Tibial nerve (tissue), 4 donors: ENCODE data around the gene HSPA4L. TPM values are rescaled to one million over a fixed set of nuclear protein-coding genes. Genes with fewer than 3 reads are reported as not detected.

Experiments used
- DNase-seq, 2 donors: peaks; one replicate each; pipeline ENCODE4 v3.0.0-alpha.2; 2019; ENCODE audit warnings: low spot score in 2 of 2
- H3K27ac ChIP-seq, 4 donors: fragments of 200-600 bp; sonication (generic) in 3 of 4; one replicate each; pipeline ENCODE4 v1.5.1; 2017 to 2019; ENCODE audit warnings: mild to moderate bottlenecking in 1 of 4
- H3K27me3 ChIP-seq, 2 donors: fragments of 200-600 bp; sonication (generic) in 1 of 2; one replicate each; pipeline versions ENCODE4 v1.5.1 to v1.6.0; 2017 to 2019
- H3K36me3 ChIP-seq, 3 donors: fragments of 200-600 bp; sonication (generic); one replicate each; pipeline ENCODE4 v1.5.1; 2018 to 2019
- H3K4me1 ChIP-seq, 4 donors: fragments of 200-600 bp; sonication (generic) in 3 of 4; one replicate each; pipeline ENCODE4 v1.5.1; 2017 to 2019
- H3K4me3 ChIP-seq, 4 donors: fragments of 200-600 bp; sonication (generic) in 3 of 4; one replicate each; pipeline ENCODE4 v1.5.1; 2017 to 2019; ENCODE audit warnings: mild to moderate bottlenecking in 1 of 4, moderate library complexity in 1 of 4
- H3K9me3 ChIP-seq, 4 donors: fragments of 200-600 bp; sonication (generic) in 3 of 4; one replicate each; pipeline ENCODE4 v1.5.1; 2017 to 2019
- CTCF ChIP-seq, 5 experiments: fragments of 200-600 bp in 3 of 5; fragments of 450-650 bp in 2 of 5; sonication (generic) in 3 of 5; IDR thresholded peaks; one replicate each; pipeline ENCODE4 v1.5.1; 2016 to 2019; ENCODE audit warnings: antibody characterized with exemption in 5 of 5, mild to moderate bottlenecking in 3 of 5, moderate library complexity in 2 of 5
- EP300 ChIP-seq, 2 donors: sonication (generic); formaldehyde crosslinking; IDR thresholded peaks; one replicate each; pipeline ENCODE4 v1.6.1; 2017; ENCODE audit warnings: antibody characterized with exemption in 2 of 2, mild to moderate bottlenecking in 1 of 2
- POLR2A ChIP-seq, 2 donors: fragments of 450-650 bp; IDR thresholded peaks; one replicate each; pipeline ENCODE4 v1.6.1; 2017; ENCODE audit warnings: antibody characterized with exemption in 2 of 2, mild to moderate bottlenecking in 2 of 2, moderate library complexity in 2 of 2
- WGBS, 2 donors: methylation state at CpG; one replicate each; pipeline ENCODE4 v1.1.5; 2018; 5-methylcytosine and 5-hydroxymethylcytosine counted together
- total RNA-seq, 4 donors: library from RNA; depleted of rRNA; stranded (reverse); fragments of >200 nt; gene quantifications; one replicate each; pipeline ENCODE4 v1.1.0, GENCODE V29; 2016

HSPA4L gene
- total RNA-seq, 4 donors from 2014 or later, result 3.3 to 7.6 (median 5.3) TPM

GRCh38 chr4:127849505-127850234 lies 67.5 kb downstream of the HSPA4L start:
- TF ChIP-seq EP300 (IDR thresholded peaks at IDR 0.05) (no peak), POLR2A (IDR thresholded peaks at IDR 0.05) (no peak), CTCF (IDR thresholded peaks at IDR 0.05) (no peak)
- Histone ChIP-seq H3K4me3 (no peak overlapping the region), H3K27ac (no peak overlapping the region), H3K9me3 (peaks cover 0 to 79% (median 26%) of the 10 kb centered on the region in 4 donors), H3K27me3 (no peaks in the 10 kb centered on the region), H3K4me1 (no peaks in the 10 kb centered on the region), H3K36me3 (peaks cover 0 to 11% (median 0%) of the 10 kb centered on the region in 3 donors)
- WGBS, 2 donors, result 92 to 93% methylated on average over 1 of the region's 1 CpG
- DNase-seq, result no peak

- no peaks in the 10 kb centered on the region for H3K27me3 ChIP-seq
- peaks cover 0 to 7% (median 0%) of the 10 kb centered on the region in 3 donors for H3K36me3 ChIP-seq
- H3K4me3 ChIP-seq, result no peak overlapping the region
- no peak overlapping the region for H3K27ac ChIP-seq
- no peak for DNase-seq
- TF ChIP-seq EP300 (IDR thresholded peaks at IDR 0.05), result no peak
- no peak for TF ChIP-seq POLR2A (IDR thresholded peaks at IDR 0.05)
- no peak for TF ChIP-seq CTCF (IDR thresholded peaks at IDR 0.05)
- H3K4me1 ChIP-seq, result peaks cover 0 to 4% (median 0%) of the 10 kb centered on the region in 4 donors
- H3K9me3 ChIP-seq, result peaks cover 0 to 79% (median 20%) of the 10 kb centered on the region in 4 donors
- 18 to 22% methylated on average over 1 of the region's 1 CpG for WGBS, 2 donors
Measured at GRCh38 chr4:127852661-127853060, 70.5 kb downstream of the HSPA4L start.

DNA sequence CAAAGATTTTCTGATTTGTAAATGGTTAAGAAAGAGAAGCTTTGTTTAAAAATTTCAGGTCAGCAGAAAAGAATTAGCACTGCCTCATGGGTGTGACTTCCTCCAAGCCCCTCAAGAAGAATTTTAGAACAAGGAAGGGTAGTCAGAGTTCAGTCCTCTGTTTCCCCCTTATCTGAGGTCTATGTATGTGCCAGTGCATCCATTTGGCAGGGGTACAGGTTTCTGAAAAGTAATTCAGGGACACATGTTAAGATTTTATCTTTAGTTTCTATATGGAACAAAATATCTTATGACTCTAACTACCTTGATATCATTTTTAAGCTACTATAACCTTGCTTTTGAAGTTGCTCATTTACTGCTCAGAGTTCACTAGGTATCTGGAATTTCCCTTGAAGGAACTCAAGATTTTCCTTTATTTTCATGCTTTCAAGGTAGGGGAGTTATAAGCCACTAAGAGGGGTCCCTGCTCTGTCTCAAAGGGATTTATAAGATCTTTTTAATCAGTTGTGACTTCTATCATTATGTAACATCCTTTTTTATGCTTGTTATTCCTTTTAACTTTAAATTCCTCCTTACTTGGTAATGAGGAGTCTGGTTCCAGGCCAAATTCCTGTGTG lies 74.2 kb downstream of the HSPA4L start:
- Histone ChIP-seq H3K27me3 (no peaks in the 10 kb centered on the region), H3K9me3 (peaks cover 0 to 63% (median 7%) of the 10 kb centered on the region in 4 donors), H3K4me1 (peaks cover 0 to 4% (median 0%) of the 10 kb centered on the region in 4 donors), H3K36me3 (peaks cover 0 to 13% (median 0%) of the 10 kb centered on the region in 3 donors), H3K27ac (no peak overlapping the region), H3K4me3 (no peak overlapping the region)
- DNase-seq, result no peak
- TF ChIP-seq EP300 (IDR thresholded peaks at IDR 0.05) (no peak), POLR2A (IDR thresholded peaks at IDR 0.05) (no peak)

DNA sequence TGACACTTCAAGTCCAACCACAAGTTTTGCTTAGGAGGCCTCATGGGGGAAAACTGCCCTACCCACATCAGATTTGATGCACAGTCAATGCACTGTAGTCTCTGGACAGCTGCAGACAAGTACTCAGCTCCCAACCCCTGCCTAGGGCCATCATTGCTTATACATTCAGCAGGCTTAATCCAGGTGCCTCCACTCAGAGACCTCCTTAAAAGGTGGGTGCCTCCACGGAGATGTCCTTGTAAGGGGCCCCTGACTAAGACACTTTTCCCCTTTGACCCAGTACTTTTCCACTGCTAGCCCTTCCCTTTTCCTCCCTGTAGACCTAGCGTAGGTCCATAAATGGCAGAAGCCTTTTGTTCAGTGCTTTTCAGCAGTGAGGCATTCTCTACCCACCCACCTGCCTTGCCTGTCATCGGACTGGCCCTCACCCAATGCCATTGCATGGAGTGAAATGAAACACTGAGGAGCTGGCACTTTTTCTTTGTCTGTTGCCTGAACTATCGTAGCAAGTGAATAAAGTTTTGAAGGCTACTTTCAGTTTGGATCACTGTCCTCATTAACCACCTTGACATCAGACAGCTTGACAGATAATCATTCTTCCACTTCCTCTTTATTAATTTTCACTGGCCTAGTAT lies 74.8 kb downstream of the HSPA4L start:
- Histone ChIP-seq H3K4me1 (peaks cover 0 to 4% (median 0%) of the 10 kb centered on the region in 4 donors), H3K36me3 (peaks cover 0 to 13% (median 0%) of the 10 kb centered on the region in 3 donors), H3K4me3 (no peak overlapping the region), H3K27me3 (no peaks in the 10 kb centered on the region), H3K9me3 (peaks cover 0 to 57% (median 5%) of the 10 kb centered on the region in 4 donors), H3K27ac (no peak overlapping the region)
- DNase-seq, result no peak
- TF ChIP-seq EP300 (IDR thresholded peaks at IDR 0.05) (no peak), POLR2A (IDR thresholded peaks at IDR 0.05) (no peak), CTCF (IDR thresholded peaks at IDR 0.05) (no peak)
- 69 to 74% methylated on average over 4 of the region's 4 CpGs for WGBS, 2 donors

DNA sequence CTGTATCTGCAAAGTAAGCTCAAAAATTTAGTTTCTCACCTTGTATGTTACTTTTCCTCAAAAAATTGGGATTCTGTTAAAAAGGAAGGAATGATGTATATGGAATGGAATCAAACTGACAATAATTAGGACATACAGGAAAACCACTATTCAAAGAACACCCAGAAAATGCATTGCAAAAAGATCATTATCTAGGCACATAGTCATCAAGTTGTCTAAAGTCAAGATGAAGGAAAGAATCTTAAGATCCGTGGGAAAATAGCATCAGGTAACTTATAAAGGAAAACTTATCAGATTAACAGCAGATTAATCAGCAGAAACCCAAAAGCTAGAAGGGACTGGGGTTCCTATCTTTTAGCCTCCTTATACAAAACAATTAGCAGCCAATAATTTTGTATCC lies 75.5 kb downstream of the HSPA4L start:
- no peak for DNase-seq
- WGBS, 2 donors, result 97% methylated on average over 1 of the region's 1 CpG
- TF ChIP-seq POLR2A (IDR thresholded peaks at IDR 0.05) (no peak), CTCF (IDR thresholded peaks at IDR 0.05) (no peak), EP300 (IDR thresholded peaks at IDR 0.05) (no peak)

More for the DNA sequence above, 75.5 kb downstream of the HSPA4L start:
- Histone ChIP-seq H3K27me3 (no peaks in the 10 kb centered on the region), H3K4me1 (peaks cover 0 to 4% (median 0%) of the 10 kb centered on the region in 4 donors), H3K27ac (no peak overlapping the region), H3K36me3 (peaks cover 0 to 13% (median 0%) of the 10 kb centered on the region in 3 donors), H3K9me3 (peaks cover 0 to 50% (median 5%) of the 10 kb centered on the region in 4 donors), H3K4me3 (no peak overlapping the region)
